HG03469 (cell line): ENCODE results near the gene TMEM238L.

Source experiments
- ATAC-seq: cut with Tn5 transposase; IDR thresholded peaks from one replicate; pipeline ENCODE4 v1.9.1; 2021; ENCODE audit warnings: mild to moderate bottlenecking, moderate library complexity, moderate number of reproducible peaks; ENCODE audit not compliant: unreplicated experiment

Gene TMEM238L

DNA sequence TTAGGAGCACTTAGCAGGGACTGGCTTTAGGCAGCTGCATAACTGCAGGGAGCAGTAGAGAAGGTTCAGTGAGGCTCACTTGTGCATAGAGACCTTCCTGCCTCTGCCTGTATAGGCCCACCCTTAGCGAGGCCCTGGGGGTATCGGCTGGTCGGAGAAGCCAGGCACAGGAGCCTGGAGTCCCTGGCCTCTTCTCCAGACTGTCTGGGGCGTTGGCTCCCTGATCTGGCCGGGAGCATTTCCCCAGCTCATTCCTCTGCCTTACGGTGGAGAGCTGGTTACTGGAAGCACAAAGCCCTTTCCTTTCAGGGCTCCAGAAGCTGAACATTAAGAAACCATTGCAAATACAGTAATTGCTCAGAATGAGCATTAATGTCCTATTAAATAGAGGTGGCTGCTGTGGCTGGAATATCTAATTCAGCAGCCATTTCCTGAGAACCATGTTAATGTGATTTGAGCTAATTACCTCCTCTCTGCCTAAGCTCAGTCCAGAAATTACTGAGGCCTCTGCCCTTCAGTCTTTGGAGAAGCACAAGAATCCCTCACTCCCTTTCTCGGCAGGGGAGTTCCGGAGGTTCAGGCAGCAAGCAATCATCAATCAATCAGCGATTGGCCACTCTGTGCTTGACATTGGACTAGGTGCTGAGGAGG lies 55.2 kb downstream of the TMEM238L start:
- no peak for ATAC-seq

DNA sequence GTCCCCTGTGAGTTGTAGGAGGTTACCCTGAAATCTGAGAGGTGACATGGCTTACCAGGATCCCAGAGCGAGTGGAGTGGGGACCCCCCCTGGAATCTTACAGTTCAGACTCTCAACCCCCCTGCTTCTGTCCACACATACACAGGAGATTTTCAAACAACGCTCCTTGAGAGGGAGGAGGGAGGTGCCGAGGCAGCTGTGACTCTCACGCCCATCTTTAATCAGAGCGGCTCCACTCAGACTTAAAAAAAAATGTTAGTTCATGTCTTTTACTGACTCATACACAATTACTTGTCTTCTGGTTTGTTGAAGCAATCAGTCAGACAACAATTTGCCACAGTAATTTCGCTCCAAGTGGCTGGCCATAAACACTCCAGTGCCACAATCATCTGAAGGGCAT lies 58.7 kb downstream of the TMEM238L start:
- ATAC-seq = no peak
